Measurements from ENCODE around the gene RNF224.

GRCh38 chr9:137227054-137227852, at the start of gene RNF224:
- no peak for TF ChIP-seq EGR1 (IDR thresholded peaks at IDR 0.05; ENCODE audit: borderline replicate concordance in 1 of 2, low read depth in 2 of 2, low read length in 2 of 2)
- TF ChIP-seq JUND (IDR thresholded peaks at IDR 0.05; ENCODE audit: low read depth, low read length), result no peak

Data from GM12878 (cell line).